ENCODE results near the gene GSAP.

GRCh38 chr7:77352665-77353406, 63.3 kb downstream of the GSAP start:
- TF ChIP-seq, protein P1, sequence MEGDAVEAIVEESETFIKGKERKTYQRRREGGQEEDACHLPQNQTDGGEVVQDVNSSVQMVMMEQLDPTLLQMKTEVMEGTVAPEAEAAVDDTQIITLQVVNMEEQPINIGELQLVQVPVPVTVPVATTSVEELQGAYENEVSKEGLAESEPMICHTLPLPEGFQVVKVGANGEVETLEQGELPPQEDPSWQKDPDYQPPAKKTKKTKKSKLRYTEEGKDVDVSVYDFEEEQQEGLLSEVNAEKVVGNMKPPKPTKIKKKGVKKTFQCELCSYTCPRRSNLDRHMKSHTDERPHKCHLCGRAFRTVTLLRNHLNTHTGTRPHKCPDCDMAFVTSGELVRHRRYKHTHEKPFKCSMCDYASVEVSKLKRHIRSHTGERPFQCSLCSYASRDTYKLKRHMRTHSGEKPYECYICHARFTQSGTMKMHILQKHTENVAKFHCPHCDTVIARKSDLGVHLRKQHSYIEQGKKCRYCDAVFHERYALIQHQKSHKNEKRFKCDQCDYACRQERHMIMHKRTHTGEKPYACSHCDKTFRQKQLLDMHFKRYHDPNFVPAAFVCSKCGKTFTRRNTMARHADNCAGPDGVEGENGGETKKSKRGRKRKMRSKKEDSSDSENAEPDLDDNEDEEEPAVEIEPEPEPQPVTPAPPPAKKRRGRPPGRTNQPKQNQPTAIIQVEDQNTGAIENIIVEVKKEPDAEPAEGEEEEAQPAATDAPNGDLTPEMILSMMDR (IDR thresholded peaks at IDR 0.05) = no peak
- no peak for TF ChIP-seq POLR2A (IDR thresholded peaks at IDR 0.05)

All from thyroid gland (tissue), 4 donors.